ENCODE measurements around the gene LIPC. TPM values are rescaled to one million over a fixed set of nuclear protein-coding genes. Genes with fewer than 3 reads are reported as not detected.
A peak's percentile ranks its signal among the peaks of the same experiment; 100 is the strongest.

Gene LIPC
- total RNA-seq, 1 donor from 2014 or later: 0.30 TPM

- no peak for DNase-seq
These were observed 24.5 kb upstream of the LIPC start for GRCh38 chr15:58407236-58407775.

GRCh38 chr15:58407778-58408177, 24.0 kb upstream of the LIPC start:
- DNase-seq: no peak

- DNase-seq: no peak
These were observed 21.9 kb upstream of the LIPC start for GRCh38 chr15:58409861-58410260.

- DNase-seq: peak; percentile 6
These were observed 21.4 kb upstream of the LIPC start for GRCh38 chr15:58410353-58410752.

- DNase-seq: no peak
These were observed 18.5 kb upstream of the LIPC start for GRCh38 chr15:58413253-58413652.

GRCh38 chr15:58415636-58416035, 16.2 kb upstream of the LIPC start:
- no peak for DNase-seq

- no peak for DNase-seq
These were observed 14.8 kb upstream of the LIPC start for GRCh38 chr15:58416963-58417362.

- DNase-seq: no peak
These were observed 13.7 kb upstream of the LIPC start for GRCh38 chr15:58418135-58418534.

GRCh38 chr15:58419803-58420524, 11.8 kb upstream of the LIPC start:
- no peak for DNase-seq

- DNase-seq: no peak
These were observed 11.2 kb upstream of the LIPC start for GRCh38 chr15:58420579-58421043.

- DNase-seq: no peak
These were observed 8.6 kb upstream of the LIPC start for GRCh38 chr15:58423205-58423604.

GRCh38 chr15:58423831-58424608, 7.8 kb upstream of the LIPC start:
- DNase-seq: peak; percentile 85

GRCh38 chr15:58424722-58425121, 7.1 kb upstream of the LIPC start:
- DNase-seq: no peak

- no peak for DNase-seq
These were observed 6.6 kb upstream of the LIPC start for GRCh38 chr15:58425185-58425584.

- no peak for DNase-seq
These were observed 6.0 kb upstream of the LIPC start for GRCh38 chr15:58425834-58426233.

- DNase-seq: no peak
These were observed 5.3 kb upstream of the LIPC start for GRCh38 chr15:58426501-58426900.

GRCh38 chr15:58427987-58428386, 3.8 kb upstream of the LIPC start:
- no peak for DNase-seq

GRCh38 chr15:58430224-58430787, 1.5 kb upstream of the LIPC start:
- DNase-seq: no peak

- DNase-seq: peak; percentile 13
These were observed 610 bp downstream of the LIPC start for GRCh38 chr15:58432401-58432800.

GRCh38 chr15:58433597-58434333, 2.0 kb downstream of the LIPC start:
- no peak for DNase-seq

GRCh38 chr15:58434334-58434875, 2.6 kb downstream of the LIPC start:
- no peak for DNase-seq

GRCh38 chr15:58436552-58436951, 4.8 kb downstream of the LIPC start:
- no peak for DNase-seq
